HG03159 (cell line): Measurements from ENCODE around the gene SUN3.
"Not testable (repeated sequence)": the region's sequence is repeated elsewhere in the genome, so short reads cannot be mapped to it uniquely, and the experiment has no call there.

Source experiments
- ATAC-seq: cut with Tn5 transposase; IDR thresholded peaks from one replicate; pipeline ENCODE4 v1.9.1; 2021; ENCODE audit warnings: mild to moderate bottlenecking, moderate library complexity; ENCODE audit not compliant: unreplicated experiment

The SUN3 gene

DNA sequence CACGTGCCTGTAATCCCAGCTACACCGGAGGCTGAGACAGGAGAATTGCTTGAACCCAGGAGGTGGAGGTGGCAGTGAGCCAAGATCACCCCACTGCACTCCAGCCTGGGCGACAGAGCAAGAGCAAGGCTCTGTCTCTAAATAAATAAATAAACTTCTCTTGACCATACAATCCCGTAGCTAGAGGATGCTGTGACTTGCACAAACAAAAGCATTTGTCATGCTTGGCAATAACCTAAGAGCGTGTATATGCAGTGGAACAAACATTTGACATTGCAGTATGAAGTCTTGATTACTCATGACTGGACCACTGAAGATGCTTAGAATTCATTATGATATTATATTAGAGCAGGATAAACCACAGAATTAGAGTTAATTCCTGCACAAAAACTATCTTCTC lies 5.0 kb upstream of the SUN3 start:
- ATAC-seq, result no peak

DNA sequence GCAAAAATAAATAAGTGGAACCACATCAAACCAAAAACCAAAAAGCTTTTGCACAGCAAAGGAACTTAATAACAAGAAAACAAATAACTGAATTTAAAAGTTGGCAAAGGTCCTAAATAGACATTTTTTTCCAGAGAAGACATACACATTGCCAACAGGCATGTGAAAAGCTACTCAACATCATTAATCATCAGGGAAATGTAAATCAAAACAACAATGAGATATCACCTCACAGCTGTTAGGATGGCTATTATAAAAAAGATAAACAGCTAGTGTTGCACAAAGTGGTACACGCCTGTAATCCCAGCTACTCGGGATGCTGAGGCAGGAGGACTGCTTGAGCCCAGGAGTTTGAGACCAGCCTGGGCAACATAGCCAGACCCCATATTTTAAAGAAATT lies 2.2 kb upstream of the SUN3 start:
- no peak for ATAC-seq

DNA sequence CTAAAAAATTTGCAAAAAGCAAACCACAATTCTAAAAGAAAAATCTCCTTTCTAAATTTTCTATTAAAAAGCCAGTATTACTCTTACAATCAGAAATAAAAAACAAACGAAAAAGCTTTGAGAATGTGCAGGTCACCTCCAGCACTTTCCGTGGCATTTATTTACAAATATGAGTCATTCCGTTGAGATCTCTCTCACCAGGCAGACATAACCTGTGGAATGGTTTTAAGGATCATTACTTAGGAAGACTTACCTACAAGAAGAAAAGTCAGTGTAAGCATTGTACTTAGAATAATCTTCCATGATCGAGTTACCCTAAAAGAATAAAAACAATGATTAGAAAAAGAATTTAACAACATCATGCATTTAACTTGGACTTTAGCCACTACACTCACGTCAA lies 3.3 kb downstream of the SUN3 start:
- no peak for ATAC-seq

DNA sequence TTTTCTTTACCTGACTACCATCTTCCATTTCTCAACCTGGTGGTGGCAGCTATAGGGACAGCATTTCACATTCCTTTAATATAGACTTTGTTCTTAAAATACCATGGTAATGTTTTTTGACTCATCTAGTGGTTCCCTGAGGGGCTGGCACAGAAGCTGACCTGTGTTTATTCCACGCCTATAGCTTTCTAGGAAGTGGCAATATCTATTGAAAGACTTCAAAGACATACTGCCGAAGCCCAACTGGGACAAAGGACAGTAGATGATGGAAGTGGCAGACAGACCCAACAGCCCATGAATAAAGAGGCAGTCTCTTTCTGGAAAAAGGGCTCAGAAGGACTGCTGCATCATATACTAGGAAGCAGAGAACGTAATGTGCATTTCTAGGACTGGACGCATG lies 11.2 kb downstream of the SUN3 start:
- no peak for ATAC-seq

DNA sequence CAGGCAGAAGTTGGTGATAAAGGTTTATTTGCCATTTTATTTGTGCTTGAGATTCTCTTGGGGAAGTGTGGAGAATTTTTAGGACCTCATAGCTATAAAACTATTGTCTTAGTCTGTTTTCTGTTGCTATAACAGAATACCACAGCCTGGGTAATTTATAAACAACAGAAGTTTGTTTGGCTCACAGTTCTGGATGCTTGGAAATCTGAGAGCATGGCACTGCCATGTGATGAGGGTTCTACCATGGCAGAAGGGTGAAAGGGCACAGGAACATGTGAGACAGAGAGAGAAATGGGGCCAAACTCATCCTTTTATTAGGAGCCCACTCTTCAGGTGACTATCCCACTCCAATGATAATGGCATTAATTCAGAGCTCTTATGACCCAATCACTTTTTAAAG lies 12.3 kb downstream of the SUN3 start:
- ATAC-seq, result no peak

DNA sequence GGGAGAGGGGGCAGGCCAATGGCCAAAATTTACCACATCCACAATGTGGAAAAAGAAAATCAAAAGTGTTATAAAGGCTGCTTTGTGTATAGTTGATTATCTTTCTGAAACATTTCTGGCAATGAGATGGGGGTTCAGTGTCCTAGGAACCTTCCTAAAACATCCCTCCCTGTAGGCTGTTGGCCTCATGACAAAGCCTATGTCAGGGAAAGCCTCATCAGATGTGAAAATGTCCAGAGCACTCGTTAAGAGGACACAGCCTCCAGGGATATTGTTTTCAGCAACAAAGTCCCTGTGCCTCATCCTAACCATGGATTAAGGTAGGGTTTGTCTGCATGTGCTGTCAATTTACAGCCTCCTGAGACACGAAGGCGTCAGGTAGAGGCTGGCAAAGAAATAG lies 17.0 kb downstream of the SUN3 start:
- no peak for ATAC-seq

DNA sequence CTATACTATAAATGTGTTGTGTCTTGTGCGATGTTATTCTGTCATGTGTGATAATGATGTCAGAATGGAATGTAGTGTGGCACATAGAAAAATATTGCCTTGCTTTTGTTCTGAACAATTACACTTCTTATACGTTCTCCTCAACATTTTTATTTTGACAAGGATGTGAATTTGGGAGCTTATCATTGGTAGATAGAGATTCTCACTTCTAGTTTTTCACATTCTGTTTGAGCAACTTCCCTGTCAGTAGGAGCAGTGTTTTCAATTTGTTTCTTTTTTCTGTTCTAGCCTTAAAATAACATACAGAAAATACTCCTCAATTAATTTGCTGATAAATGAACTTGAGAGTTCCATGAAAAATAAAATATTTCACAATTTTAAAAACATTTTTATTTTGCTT lies 17.6 kb downstream of the SUN3 start:
- no peak for ATAC-seq

DNA sequence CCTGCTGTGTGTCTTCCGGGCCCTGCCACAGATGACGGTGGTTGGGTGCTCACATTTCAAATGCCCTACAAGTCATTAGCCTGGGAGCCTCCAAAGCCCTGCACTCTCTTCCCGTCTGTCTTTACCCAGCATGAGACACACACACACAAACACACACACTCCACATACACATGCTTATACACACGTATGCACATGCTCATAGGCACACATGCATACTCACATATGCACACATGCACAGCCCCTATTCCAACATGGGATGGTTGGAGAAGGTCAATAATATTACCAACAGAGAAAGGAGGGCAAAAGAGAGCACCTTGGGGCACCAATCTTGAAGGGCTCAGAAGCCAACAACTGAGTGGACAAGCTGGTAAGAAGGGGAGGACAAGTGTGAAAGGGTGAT lies 19.0 kb downstream of the SUN3 start:
- no peak for ATAC-seq

DNA sequence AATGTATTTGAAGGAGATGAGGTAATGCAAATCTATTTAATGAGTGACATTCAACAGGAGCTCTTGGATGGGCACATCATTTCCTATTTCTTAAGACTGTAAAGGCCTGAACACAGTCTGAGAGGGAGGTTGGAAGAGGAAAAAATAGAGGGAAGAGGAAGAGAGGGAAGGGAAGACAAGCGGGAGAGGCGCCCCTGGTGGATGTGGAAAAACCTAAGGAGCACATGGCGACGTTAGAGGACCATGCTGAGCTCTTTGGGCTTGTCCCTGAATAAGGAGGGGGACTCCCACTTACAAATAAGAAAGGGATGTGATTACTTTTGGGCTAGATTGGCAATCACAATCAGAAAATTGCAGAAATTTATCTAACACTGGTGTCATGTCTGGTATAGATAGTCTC lies 19.6 kb downstream of the SUN3 start:
- ATAC-seq, result no peak

DNA sequence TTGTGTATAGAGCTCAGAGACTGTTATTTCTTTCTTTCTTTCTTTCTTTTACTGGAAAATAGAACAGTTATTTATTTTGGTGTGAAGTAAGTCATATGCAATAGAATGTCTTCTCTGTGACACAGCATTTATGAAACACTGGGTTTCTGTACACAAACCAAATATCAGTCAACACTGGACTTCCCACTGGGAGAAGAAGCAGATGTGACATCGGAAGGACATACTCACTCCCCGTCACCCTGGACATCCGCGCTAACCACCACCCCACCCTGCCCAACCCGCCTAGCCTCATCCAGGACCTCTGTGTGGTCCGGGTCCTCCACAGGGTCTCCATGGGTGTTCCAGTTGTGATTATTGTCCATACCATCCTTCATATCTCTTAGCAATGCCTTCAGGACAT lies 22.0 kb downstream of the SUN3 start:
- no peak for ATAC-seq

DNA sequence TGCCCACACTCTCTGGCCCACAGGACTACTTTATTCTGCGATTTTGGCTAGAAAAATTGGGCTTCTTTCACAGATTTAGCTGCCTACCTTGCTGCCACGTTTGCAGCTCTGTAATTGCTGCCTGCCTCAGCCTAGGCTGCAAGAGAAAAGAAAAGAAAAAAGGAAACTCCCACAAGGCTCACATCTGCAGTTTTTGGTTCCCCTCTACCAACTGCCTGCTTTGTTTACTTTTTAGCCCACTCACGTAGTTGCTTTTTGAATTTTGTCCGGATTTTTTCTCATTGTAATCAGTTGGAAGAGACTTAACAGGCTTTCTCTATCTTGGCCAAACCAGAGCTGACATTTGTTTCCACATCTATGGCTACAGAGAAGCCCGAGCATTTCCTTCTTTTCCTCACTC lies 24.3 kb downstream of the SUN3 start:
- ATAC-seq, result no peak

DNA sequence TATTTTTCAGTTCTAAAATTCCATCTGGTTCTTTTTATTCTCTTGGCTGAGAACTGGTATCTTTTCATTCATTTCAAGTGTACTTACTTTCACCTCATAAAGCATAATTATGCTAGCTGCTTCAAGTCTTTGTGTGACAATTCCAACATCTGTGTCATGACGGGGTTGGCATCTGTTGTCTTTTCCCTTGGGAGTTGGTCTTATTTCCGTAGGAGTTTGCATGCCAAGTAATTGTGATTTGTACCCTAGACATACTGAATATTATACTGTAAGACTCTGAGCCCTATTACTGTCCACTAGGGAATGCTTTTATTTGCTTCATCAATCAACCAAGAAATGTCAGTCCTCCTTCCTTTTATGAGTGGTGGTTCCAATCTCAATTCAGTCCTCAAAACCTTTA lies 24.9 kb downstream of the SUN3 start:
- ATAC-seq, result no peak

DNA sequence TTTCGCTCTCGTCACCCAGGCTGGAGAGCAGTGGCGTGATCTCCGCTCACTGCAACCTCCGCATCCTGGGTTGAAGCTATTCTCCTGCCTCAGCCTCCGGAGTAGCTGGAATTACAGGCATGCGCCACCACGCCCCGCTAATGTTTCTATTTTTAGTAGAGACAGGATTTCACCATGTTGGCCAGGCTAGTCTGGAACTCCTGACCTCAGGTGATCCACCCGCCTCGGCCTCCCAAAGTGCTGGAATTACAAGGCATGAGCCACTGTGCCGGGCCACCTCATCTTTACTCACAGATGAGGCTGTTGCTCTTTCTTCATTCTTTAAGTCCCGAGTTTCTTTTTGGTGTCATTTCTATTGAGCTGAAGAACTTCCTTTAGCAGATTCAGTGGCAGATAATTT lies 28.7 kb downstream of the SUN3 start:
- not testable (repeated sequence) for ATAC-seq

DNA sequence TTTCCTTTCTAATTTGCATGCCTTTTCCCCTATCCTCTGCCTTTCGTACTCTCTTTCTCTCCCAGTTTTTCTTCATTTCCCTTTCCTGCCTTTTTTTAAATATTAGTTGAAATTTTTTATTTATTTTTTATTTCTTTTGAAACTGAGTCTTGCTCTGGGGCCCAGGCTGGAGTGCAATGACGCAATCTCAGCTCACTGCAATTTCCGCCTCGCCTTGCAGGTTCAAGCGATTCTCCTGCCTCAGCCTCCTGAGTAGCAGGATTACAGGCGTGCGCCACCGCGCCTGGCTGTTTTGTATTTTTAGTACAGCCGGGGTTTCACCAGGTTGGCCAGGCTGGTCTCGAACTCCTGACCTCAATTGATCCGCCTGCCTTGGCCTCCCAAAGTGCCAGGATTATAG lies 29.5 kb downstream of the SUN3 start:
- ATAC-seq, result no peak

DNA sequence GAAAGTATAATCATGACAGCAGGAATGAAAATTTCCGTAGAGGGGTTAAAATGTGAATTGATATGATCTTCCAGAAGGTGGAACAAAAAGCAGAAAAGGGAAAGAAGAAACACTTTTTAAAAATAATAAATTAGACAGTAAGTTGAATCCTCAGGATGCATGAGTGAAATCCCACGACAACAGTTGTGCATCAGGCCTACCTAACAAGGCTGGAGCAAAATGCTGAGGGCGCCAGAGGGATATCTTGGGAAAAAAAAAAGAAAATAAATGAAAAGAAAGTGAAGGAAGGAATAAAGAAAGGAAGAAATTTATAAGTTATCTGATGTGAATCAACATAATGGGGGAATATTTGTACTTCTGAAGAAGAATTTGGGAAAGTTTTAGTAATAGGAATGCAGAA lies 36.5 kb downstream of the SUN3 start:
- ATAC-seq, result no peak

DNA sequence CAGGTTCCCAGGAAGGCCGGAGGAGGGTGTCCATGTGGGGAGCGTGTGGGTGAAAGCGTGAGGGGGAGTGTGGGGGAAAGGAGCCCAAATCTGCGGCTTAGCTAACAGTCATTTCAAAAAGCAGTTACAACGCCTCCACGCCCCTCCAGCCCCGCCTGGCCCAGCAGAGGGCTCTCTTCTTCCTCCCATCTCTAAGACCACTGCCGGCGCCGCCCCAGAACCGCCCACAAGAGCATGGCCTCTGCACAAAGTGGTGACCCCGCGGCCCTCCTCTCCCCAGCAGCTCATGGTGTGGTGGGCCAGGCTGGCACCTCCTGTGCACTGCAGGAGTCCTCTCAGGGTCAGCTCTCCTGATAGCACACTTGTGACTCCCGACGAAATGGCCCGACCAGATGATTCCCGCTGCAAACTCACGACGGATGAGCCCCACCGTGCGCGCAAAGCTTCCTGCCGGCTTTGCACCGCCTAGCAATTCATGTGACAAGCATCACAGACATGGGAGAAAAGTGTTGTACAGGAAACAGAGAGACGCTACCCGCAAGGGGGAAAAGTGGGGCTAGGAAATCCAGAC lies 37.1 kb downstream of the SUN3 start:
- peak; percentile 99 for ATAC-seq

DNA sequence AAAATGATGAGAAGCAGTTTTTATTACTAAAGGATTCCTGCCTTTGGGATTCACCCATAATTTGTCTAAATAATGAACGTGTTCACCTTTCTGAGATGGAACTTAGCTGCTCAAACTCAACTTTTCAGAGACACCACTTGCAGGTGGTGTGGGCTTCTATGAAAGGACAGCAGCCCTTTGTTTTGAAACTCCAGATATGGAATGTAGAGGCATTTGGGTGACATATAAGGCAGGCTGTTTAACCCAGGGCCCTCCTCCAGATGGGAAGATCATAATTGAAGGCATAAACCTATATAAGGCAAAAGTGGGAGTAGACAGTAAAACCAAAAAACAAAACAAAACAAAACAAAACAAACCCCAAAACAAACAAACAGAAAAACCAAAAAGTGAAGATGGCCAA lies 37.6 kb downstream of the SUN3 start:
- no peak for ATAC-seq

DNA sequence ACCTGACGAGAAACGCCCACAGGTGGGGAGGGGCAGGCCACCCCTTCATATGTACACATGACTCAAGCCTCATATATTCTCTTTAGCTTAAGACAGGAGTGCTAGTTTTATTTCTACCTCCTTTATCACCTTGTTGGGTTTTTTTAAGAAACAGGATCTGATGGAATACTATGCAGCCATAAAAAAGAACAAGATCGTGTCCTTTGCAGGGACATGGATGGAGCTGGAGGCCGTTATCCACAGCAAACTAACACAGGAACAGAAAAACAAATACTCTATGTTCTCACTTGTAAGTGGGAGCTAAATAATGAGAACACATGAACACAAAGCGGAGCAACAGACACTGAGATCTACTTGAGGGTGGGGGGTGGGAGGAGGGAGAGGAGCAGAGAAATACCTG lies 38.3 kb downstream of the SUN3 start:
- ATAC-seq, result no peak

DNA sequence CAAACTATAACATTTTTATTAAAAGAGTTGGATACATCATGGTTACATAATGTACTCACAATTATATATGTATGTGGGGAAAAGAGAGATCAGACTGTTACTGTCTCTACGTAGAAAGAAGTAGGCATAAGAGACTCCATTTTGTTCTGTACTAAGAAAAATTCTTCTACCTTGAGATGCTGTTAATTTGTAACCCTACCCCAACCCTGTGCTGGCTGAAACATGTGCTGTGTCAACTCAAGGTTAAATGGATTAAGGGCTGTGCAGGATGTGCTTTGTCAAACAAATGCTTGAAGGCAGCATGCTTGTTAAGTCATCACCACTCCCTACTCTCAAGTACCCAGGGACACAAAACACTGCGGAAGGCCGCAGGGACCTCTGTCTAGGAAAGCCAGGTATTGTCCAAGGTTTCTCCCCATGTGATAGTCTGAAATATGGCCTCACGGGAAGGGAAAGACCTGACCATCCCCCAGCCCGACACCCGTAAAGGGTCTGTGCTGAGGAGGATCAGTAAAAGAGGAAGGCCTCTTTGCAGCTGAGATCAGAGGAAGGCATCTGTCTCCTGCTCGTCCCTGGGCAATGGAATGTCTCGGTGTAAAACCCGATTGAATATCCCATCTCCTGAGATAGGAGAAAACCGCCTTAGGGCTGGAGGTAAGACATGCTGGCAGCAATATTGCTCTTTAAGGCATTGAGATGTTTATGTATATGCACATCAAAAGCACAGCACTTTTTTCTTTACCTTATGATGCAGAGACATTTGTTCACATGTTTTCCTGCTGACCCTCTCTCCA lies 39.1 kb downstream of the SUN3 start:
- not testable (repeated sequence) for ATAC-seq

DNA sequence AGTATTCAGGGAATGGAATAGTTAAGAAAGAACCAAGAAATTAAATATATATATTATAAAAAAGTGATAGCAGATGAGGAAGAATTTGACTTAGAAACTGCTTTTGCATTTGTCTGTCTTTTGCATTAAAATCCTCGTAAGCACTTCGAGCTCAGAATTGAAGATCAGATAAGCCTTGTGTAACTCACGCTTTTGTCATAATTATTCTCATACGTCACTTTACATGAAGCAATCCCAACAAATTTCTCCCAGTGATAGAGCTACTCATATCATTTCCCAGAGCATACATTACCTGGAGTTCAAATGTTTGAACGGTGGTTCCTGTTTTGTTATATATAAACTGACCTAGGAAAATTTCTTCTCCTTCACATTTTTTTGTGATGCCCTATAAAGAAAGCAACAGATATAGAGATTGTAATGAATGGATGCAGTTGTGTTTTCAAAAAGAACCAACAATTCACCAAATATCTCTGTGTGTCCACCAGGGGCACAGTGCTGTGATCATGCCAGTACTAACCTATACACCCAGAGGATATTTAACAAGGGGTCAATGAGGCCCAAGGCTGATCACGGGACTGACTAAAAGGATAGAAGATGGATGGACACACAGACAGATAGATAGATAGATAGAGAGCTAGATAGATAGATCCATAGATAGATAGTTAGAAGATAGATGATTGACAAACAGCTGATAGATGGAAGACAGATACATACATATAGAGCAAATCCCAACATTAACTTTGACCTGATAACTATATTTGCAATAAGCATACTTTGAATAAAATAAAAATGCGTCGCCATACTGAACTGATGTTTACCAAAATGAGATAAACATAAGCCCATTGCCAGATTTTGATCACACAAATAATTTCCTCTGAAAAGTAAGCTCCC lies 40.2 kb downstream of the SUN3 start:
- no peak for ATAC-seq

DNA sequence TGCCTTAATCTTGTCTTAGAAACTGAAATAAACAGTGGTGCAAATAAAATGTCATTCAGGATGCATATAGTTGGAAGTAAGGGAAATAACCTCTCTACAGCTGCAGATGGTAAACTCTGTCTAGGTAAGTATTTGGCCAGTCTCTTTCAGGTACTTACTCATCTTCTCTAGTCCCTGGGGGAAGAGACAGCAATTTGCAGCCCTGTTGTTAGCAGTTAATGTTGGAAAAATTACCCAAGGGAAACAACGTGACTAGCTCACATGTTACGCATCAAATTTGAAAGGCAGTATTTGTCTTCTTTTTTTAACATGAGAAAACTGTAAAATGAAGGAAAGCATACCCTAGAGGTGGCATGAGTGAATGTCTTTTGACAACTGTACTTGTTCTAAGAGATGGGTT lies 46.3 kb downstream of the SUN3 start:
- ATAC-seq, result no peak

DNA sequence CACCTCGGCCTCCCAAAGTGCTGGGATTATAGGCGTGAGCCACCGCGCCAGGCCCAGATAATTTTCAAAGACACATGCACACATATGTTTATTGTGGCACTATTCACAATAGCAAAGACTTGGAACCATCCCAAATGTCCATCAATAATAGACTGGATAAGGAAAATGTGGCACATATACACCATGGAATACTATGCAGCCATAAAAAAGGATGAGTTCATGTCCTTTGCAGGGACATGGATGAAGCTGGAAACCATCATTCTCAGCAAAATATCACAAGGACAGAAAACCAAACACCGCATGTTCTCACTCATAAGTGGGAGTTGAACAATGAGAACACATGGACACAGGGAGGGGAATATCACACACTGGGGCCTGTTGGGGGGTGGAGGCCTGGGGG lies 48.3 kb downstream of the SUN3 start:
- not testable (repeated sequence) for ATAC-seq
